MM.1S (cell line): ENCODE results near the gene KCNMA1.

ENCODE experiments used
- CTCF ChIP-seq: fragments of 300-600 bp; sonication (generic); IDR thresholded peaks from 2 replicates; pipeline ENCODE4 v1.5.1; 2016; ENCODE audit warnings: antibody characterized with exemption, low read length, mixed read lengths
- EZH2 ChIP-seq: fragments of 300-600 bp; sonication (generic); optimal IDR thresholded peaks from 2 replicates; pipeline ENCODE3; 2017; ENCODE audit warnings: low read depth, mild to moderate bottlenecking, antibody characterized with exemption, low read length, mixed read lengths

GRCh38 chr10:76902949-76903348, 734.7 kb downstream of the KCNMA1 start:
- peak; percentile 7; the same call in 1 of the 2 replicates for TF ChIP-seq CTCF
- TF ChIP-seq EZH2: no peak
